ENCODE results near the gene C1QA.

- no peak for TF ChIP-seq ZFX (IDR thresholded peaks at IDR 0.05)
- TF ChIP-seq CTCF (conservative IDR thresholded peaks at IDR 0.05), result no peak
These were observed at the start of gene C1QA for GRCh38 chr1:22636353-22636752.

All from C4-2B (cell line).